CD4-positive, alpha-beta T cell (primary cell): ENCODE data around the gene VPS8. TPM values are rescaled to one million over a fixed set of nuclear protein-coding genes. Genes with fewer than 3 reads are reported as not detected.

Source experiments
- ATAC-seq: fragments of 200-7000 bp; cut with Tn5 transposase; one replicate; pipeline ENCODE4 v1.10.0; 2022; ENCODE audit warnings: mild to moderate bottlenecking; ENCODE audit not compliant: poor library complexity
- CTCF ChIA-PET: fragments of 350-600 bp; sonication (Branson Sonifier 250); formaldehyde crosslinking; loops from one replicate; lab custom pipeline; 2021; ENCODE audit warnings: antibody characterized with exemption, inconsistent platforms; lab: Charles Lee
- POLR2A ChIA-PET: fragments of 350-600 bp; sonication (Branson Sonifier 250); formaldehyde crosslinking; loops from one replicate; lab custom pipeline; 2021; ENCODE audit warnings: antibody characterized with exemption, inconsistent platforms; lab: Charles Lee
- DNase-seq, 14 experiments: peaks; one replicate each; pipeline ENCODE4 v3.0.0-alpha.2; 2013 to 2020; ENCODE audit warnings: mixed read lengths in 2 of 14
- H3K27ac ChIP-seq, 2 donors: one replicate each; pipeline versions ENCODE4 v1.5.1 to v1.7.0; 2013; ENCODE audit warnings: low read length in 2 of 2, low read depth in 1 of 2, mild to moderate bottlenecking in 1 of 2
- H3K27me3 ChIP-seq, 2 experiments: 1 replicate in 1 of 2; 2 replicates in 1 of 2; pipeline versions ENCODE4 v1.6.1 to v1.7.0; 2013; ENCODE audit warnings: low read length in 2 of 2, control low read depth in 1 of 2, mild to moderate bottlenecking in 1 of 2, moderate library complexity in 1 of 2; ENCODE audit not compliant: insufficient read depth in 2 of 2, control insufficient read depth in 1 of 2
- H3K36me3 ChIP-seq: one replicate; pipeline ENCODE4 v1.6.1; 2013; ENCODE audit warnings: low read length, control low read depth; ENCODE audit not compliant: insufficient read depth
- H3K4me1 ChIP-seq: one replicate; pipeline ENCODE4 v1.6.1; 2013; ENCODE audit warnings: low read length, control low read depth; ENCODE audit not compliant: insufficient read depth
- H3K4me3 ChIP-seq: one replicate; pipeline ENCODE4 v1.5.1; 2013; ENCODE audit warnings: mild to moderate bottlenecking, low read length, moderate library complexity
- H3K9me3 ChIP-seq, 2 experiments: 1 replicate in 1 of 2; 2 replicates in 1 of 2; pipeline versions ENCODE4 v1.6.1 to v1.7.0; 2013; ENCODE audit warnings: low read length in 2 of 2, mild to moderate bottlenecking in 2 of 2, control low read depth in 1 of 2, moderate library complexity in 1 of 2; ENCODE audit not compliant: control insufficient read depth in 1 of 2, insufficient read depth in 1 of 2
- H3K27ac Mint-ChIP-seq: one replicate; pipeline ENCODE4 v1.8.0; 2020; ENCODE audit warnings: mixed read lengths
- H3K27me3 Mint-ChIP-seq: one replicate; pipeline ENCODE4 v1.8.0; 2021; ENCODE audit warnings: mixed read lengths
- H3K36me3 Mint-ChIP-seq: one replicate; pipeline ENCODE4 v1.8.0; 2021; ENCODE audit warnings: low read depth, mixed read lengths
- H3K4me1 Mint-ChIP-seq: one replicate; pipeline ENCODE4 v1.8.0; 2021; ENCODE audit warnings: low read depth, mixed read lengths
- H3K4me3 Mint-ChIP-seq: one replicate; pipeline ENCODE4 v1.8.0; 2020; ENCODE audit warnings: mild to moderate bottlenecking, mixed read lengths
- H3K9me3 Mint-ChIP-seq: one replicate; pipeline ENCODE4 v1.8.0; 2020; ENCODE audit warnings: mixed read lengths
- intact Hi-C, 2 experiments: fragments of 100-400 bp; cut with DNase I in 1 of 2; cut with micrococcal nuclease in 1 of 2; formaldehyde crosslinking; loops; one replicate each; pipeline versions ENCODE4 v1.15.1 to v1.9.0; 2023 to 2025; cut with DNase I, micrococcal nuclease
- total RNA-seq, 174 experiments: library from RNA in 2 of 174; stranded (reverse) in 2 of 174; gene quantifications; one replicate each; pipeline ENCODE4 v1.2.3 and lab custom pipeline; 2021 to 2026
- TF ChIP-seq, protein P1 (sequence below): fragments of 200-600 bp; IDR thresholded peaks from one replicate; pipeline ENCODE4 v1.8.0; 2022; ENCODE audit warnings: antibody characterized with exemption, mild to moderate bottlenecking

The VPS8 gene
- total RNA-seq, 2 experiments from 2014 or later, result 56.8 to 61.2 TPM

DNA sequence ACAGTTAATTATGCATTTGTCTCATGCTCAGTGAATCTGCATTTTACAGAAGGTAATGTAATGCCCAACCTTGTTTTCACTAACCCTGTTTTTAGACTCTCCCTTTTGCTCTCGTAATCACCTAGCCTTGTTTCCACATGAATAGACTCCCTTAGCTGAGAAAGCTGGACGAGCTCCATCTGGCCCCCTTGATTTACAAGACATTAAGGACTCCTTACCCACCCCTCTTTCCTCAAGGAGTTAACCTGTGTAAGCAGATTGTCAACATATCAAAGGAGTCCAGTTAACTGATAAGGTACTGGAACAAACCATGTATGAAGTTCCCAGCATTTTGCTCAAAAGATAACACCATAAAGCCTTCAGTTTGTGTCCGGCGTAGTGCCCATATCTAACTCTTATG, 99.6 kb downstream of the VPS8 start:
- TF ChIP-seq, protein P1, sequence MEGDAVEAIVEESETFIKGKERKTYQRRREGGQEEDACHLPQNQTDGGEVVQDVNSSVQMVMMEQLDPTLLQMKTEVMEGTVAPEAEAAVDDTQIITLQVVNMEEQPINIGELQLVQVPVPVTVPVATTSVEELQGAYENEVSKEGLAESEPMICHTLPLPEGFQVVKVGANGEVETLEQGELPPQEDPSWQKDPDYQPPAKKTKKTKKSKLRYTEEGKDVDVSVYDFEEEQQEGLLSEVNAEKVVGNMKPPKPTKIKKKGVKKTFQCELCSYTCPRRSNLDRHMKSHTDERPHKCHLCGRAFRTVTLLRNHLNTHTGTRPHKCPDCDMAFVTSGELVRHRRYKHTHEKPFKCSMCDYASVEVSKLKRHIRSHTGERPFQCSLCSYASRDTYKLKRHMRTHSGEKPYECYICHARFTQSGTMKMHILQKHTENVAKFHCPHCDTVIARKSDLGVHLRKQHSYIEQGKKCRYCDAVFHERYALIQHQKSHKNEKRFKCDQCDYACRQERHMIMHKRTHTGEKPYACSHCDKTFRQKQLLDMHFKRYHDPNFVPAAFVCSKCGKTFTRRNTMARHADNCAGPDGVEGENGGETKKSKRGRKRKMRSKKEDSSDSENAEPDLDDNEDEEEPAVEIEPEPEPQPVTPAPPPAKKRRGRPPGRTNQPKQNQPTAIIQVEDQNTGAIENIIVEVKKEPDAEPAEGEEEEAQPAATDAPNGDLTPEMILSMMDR, result no peak
- Mint-ChIP-seq H3K27ac (no peak overlapping the region), H3K4me3 (no peak overlapping the region), H3K4me1 (no peaks in the 10 kb centered on the region), H3K27me3 (no peaks in the 10 kb centered on the region), H3K9me3 (no peaks in the 10 kb centered on the region), H3K36me3 (peaks cover 98% of the 10 kb centered on the region)
- Histone ChIP-seq H3K4me1 (no peaks in the 10 kb centered on the region), H3K9me3 (no peaks in the 10 kb centered on the region), H3K36me3 (peaks cover 25% of the 10 kb centered on the region), H3K27ac (no peak overlapping the region), H3K4me3 (no peak overlapping the region), H3K27me3 (no peaks in the 10 kb centered on the region)
- intact Hi-C loops, result no loop called here
- ATAC-seq, result no peak
- CTCF ChIA-PET, result no interaction called here
- DNase-seq, result no peak
- POLR2A ChIA-PET, result no interaction called here

GRCh38 chr3:184912163-184912562, 100.2 kb downstream of the VPS8 start:
- no peaks in the 10 kb centered on the region for H3K9me3 ChIP-seq
- H3K4me1 ChIP-seq, result no peaks in the 10 kb centered on the region
- H3K4me3 Mint-ChIP-seq, result no peak overlapping the region
- ChIA-PET POLR2A (no interaction called here), CTCF (no interaction called here)
- no peaks in the 10 kb centered on the region for H3K27me3 Mint-ChIP-seq
- H3K27me3 ChIP-seq, result no peaks in the 10 kb centered on the region
- no peak for ATAC-seq
- intact Hi-C loops, result no loop called here
- peaks cover 98% of the 10 kb centered on the region for H3K36me3 Mint-ChIP-seq
- no peak overlapping the region for H3K4me3 ChIP-seq
- no peaks in the 10 kb centered on the region for H3K4me1 Mint-ChIP-seq
- H3K27ac Mint-ChIP-seq, result no peak overlapping the region
- TF ChIP-seq, protein P1, result no peak
- no peak overlapping the region for H3K27ac ChIP-seq
- no peak for DNase-seq
- peaks cover 29% of the 10 kb centered on the region for H3K36me3 ChIP-seq
- H3K9me3 Mint-ChIP-seq, result no peaks in the 10 kb centered on the region

- Histone ChIP-seq H3K4me3 (no peak overlapping the region), H3K36me3 (peaks cover 47% of the 10 kb centered on the region), H3K9me3 (no peaks in the 10 kb centered on the region), H3K27ac (no peak overlapping the region), H3K27me3 (no peaks in the 10 kb centered on the region), H3K4me1 (no peaks in the 10 kb centered on the region)
- no peak overlapping the region for H3K27ac Mint-ChIP-seq
- TF ChIP-seq, protein P1, result no peak
- ChIA-PET POLR2A (no interaction called here), CTCF (no interaction called here)
- ATAC-seq (no peak), DNase-seq (no peak)
- no peak overlapping the region for H3K4me3 Mint-ChIP-seq
- H3K27me3 Mint-ChIP-seq, result no peaks in the 10 kb centered on the region
- intact Hi-C loops, result loop anchor here in 1 of 2 experiments (5.0 kb wide), 1 partner anchor 57 kb away; no protein-coding TSS in a partner anchor
- H3K9me3 Mint-ChIP-seq, result no peaks in the 10 kb centered on the region
- no peaks in the 10 kb centered on the region for H3K4me1 Mint-ChIP-seq
- peaks cover 96% of the 10 kb centered on the region for H3K36me3 Mint-ChIP-seq
These were observed 102.7 kb downstream of the VPS8 start for GRCh38 chr3:184914628-184915027.
